Measurements from ENCODE around the gene PPRC1. TPM values are rescaled to one million over a fixed set of nuclear protein-coding genes. Genes with fewer than 3 reads are reported as not detected.
"Not testable (repeated sequence)": the region's sequence is repeated elsewhere in the genome, so short reads cannot be mapped to it uniquely, and the experiment has no call there.

Gene PPRC1
- total and polyA plus RNA-seq, 2 experiments from 2014 or later: 43.2 to 67.5 TPM

DNA sequence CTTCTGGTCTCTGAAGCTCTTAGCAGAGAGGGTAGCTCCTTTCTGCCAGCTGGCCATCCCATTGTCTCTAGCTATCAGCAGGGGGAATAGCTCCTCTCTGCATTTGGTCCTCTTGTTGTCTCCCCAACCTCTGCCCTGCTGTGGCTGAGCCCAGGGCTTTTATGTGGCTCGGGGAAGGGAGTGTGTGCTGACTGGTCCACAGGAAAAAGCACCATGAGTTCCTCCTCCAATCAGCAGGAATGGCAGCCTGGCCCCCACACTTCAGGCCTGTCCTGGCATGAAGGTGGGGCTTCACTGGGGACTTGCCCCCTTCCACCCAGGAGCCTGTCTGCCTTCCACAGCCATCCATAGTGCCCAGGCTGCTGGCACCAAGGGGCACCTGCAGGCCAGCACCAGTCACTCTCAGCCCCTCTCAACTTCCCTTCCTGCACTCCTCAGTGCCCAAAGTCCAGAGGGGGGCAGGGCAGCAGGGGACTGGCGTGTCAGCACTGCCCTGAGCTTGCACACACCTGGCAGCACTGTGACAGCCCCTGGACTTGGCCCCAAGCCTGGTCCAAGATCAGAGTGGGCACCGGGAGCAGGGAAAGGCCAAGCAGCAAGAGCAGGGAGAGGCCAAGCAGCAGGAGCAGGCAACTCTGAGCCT is 55.6 kb downstream of the PPRC1 start:
- Mint-ChIP-seq H3K4me1 (no peaks in the 10 kb centered on the region), H3K27ac (no peak overlapping the region), H3K36me3 (ENCODE audit: low read depth) (peaks cover 10% of the 10 kb centered on the region; the same call in 2 of the 3 replicates), H3K27me3 (ENCODE audit: insufficient read depth, low read depth, poor library complexity) (peaks cover 4% of the 10 kb centered on the region), H3K4me3 (no peak overlapping the region), H3K9me3 (peaks cover 78% of the 10 kb centered on the region)
- no peak for TF ChIP-seq STAT1 (IDR thresholded peaks at IDR 0.05; ENCODE audit: unreplicated experiment)
- TF ChIP-seq, protein P1, sequence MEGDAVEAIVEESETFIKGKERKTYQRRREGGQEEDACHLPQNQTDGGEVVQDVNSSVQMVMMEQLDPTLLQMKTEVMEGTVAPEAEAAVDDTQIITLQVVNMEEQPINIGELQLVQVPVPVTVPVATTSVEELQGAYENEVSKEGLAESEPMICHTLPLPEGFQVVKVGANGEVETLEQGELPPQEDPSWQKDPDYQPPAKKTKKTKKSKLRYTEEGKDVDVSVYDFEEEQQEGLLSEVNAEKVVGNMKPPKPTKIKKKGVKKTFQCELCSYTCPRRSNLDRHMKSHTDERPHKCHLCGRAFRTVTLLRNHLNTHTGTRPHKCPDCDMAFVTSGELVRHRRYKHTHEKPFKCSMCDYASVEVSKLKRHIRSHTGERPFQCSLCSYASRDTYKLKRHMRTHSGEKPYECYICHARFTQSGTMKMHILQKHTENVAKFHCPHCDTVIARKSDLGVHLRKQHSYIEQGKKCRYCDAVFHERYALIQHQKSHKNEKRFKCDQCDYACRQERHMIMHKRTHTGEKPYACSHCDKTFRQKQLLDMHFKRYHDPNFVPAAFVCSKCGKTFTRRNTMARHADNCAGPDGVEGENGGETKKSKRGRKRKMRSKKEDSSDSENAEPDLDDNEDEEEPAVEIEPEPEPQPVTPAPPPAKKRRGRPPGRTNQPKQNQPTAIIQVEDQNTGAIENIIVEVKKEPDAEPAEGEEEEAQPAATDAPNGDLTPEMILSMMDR (conservative IDR thresholded peaks at IDR 0.05; ENCODE audit: low read depth in 2 of 2): no peak
- TF ChIP-seq, protein P2, sequence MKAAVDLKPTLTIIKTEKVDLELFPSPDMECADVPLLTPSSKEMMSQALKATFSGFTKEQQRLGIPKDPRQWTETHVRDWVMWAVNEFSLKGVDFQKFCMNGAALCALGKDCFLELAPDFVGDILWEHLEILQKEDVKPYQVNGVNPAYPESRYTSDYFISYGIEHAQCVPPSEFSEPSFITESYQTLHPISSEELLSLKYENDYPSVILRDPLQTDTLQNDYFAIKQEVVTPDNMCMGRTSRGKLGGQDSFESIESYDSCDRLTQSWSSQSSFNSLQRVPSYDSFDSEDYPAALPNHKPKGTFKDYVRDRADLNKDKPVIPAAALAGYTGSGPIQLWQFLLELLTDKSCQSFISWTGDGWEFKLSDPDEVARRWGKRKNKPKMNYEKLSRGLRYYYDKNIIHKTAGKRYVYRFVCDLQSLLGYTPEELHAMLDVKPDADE (IDR thresholded peaks at IDR 0.05): no peak
- DNase-seq (ENCODE audit: low spot score) (no peak), ATAC-seq (no peak)
- H3K79me2 ChIP-seq (replicated peaks; ENCODE audit: insufficient read depth): no peaks in the 10 kb centered on the region
- no peaks in the 10 kb centered on the region for H3F3A ChIP-seq (replicated peaks; ENCODE audit: low read depth)
- H3K9me2 ChIP-seq (ENCODE audit: insufficient read depth): no peaks in the 10 kb centered on the region
- H3K27ac ChIP-seq (ENCODE audit: low read depth): no peak overlapping the region
- H4K20me1 ChIP-seq (replicated peaks; ENCODE audit: insufficient read depth): no peaks in the 10 kb centered on the region
- no peaks in the 10 kb centered on the region for H3K4me1 ChIP-seq (ENCODE audit: insufficient read depth)
- no peak overlapping the region for H3K4me2 ChIP-seq
- no peaks in the 10 kb centered on the region for H3K27me3 ChIP-seq (ENCODE audit: insufficient read depth)
- H2AFZ ChIP-seq: no peak overlapping the region
- no peak overlapping the region for H3K4me3 ChIP-seq
- H3K36me3 ChIP-seq (ENCODE audit: insufficient read depth): no peaks in the 10 kb centered on the region; the same call in 1 of the 2 replicates

DNA sequence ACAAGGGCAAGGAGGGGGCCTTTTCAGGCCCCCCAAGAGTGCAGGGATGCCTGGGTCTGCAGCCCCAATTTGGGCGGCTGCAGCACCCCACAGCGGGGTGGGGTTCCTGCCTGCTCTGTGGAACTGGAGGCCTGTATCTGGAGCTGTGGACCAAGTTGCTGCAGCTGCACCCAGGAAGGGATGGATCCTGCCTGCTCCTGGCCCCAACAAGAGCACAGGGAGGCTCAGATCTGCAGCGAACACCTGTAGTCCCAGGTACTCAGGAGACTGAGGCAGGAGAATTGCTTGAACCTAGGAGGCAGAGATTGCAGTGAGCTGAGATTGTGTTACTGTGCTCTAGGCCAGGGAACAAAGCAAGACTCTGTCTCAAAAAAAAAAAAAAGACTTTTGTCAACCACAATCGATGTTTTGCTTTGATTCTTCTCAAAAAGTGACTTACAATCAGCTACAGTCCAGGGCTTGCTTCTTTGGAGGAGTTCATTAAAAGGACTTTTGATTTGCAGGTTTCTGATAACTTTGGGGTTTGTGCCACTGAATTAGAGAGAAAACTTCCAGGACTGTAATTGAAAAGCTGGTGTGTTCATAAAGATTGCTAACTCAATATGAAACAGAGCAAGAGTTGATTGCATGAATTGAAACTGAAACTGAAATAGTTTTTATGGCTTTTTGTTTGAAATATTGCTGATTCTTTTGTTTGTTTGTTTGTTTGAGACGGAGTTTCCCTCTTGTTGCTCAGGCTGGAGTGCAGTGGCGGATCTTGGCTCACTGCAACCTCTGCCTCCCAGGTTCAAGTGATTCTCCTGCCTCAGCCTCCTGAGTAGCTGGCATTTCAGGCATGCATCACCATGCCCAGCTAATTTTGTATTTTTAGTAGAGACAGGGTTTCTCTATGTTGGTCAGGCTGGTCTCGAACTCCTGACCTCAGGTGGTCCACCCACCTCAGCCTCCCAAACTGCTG is 56.4 kb downstream of the PPRC1 start:
- not testable (repeated sequence) for H3K36me3 ChIP-seq (ENCODE audit: insufficient read depth); H3K27me3 ChIP-seq (ENCODE audit: insufficient read depth); ATAC-seq; H4K20me1 ChIP-seq (replicated peaks; ENCODE audit: insufficient read depth); H3K4me2 ChIP-seq; H3K4me1 Mint-ChIP-seq; H3F3A ChIP-seq (replicated peaks; ENCODE audit: low read depth); DNase-seq (ENCODE audit: low spot score); H3K36me3 Mint-ChIP-seq (ENCODE audit: low read depth); H3K27ac Mint-ChIP-seq; H2AFZ ChIP-seq; H3K4me3 ChIP-seq; H3K27me3 Mint-ChIP-seq (ENCODE audit: insufficient read depth, low read depth, poor library complexity); H3K4me1 ChIP-seq (ENCODE audit: insufficient read depth); H3K79me2 ChIP-seq (replicated peaks; ENCODE audit: insufficient read depth); H3K9me2 ChIP-seq (ENCODE audit: insufficient read depth); H3K27ac ChIP-seq (ENCODE audit: low read depth); H3K4me3 Mint-ChIP-seq
- peaks cover 73% of the 10 kb centered on the region for H3K9me3 Mint-ChIP-seq

DNA sequence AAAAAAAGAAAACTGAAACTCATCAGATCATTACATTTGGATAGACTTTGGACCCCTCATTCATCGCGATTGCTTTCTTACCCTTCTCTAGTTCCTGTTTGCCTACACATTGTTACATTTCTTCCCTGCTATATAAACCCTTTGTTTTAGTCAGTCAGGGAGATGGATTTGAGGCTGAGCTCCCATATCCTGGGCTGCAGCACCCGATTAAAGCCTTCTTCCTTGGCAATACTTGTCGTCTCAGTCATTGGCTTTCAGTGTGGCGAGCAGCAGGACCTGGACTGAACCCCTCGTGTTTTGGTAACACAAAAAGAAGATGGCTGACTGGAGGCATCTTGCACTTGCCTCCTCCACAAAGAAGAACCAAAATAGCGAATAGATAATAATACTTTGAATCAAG is 59.1 kb downstream of the PPRC1 start:
- H3K36me3 Mint-ChIP-seq (ENCODE audit: low read depth): peaks cover 3% of the 10 kb centered on the region; the same call in 1 of the 3 replicates
- no peak overlapping the region for H3K27ac Mint-ChIP-seq
- DNase-seq (ENCODE audit: low spot score): no peak
- TF ChIP-seq STAT1 (IDR thresholded peaks at IDR 0.05; ENCODE audit: unreplicated experiment) (no peak), ZNF331 (CRISPR knock-in tag; IDR thresholded peaks at IDR 0.05; ENCODE audit: low read depth) (no peak), EZH2phosphoT487 (IDR thresholded peaks at IDR 0.05; ENCODE audit: unreplicated experiment) (no peak), ZNF114 (CRISPR knock-in tag; IDR thresholded peaks at IDR 0.05) (no peak), NANOG (IDR thresholded peaks at IDR 0.05; ENCODE audit: borderline replicate concordance) (no peak), CREB1 (CRISPR knock-in tag; IDR thresholded peaks at IDR 0.05; ENCODE audit: low read depth) (no peak)
- TF ChIP-seq, protein P2 (IDR thresholded peaks at IDR 0.05): no peak
- TF ChIP-seq, protein P1 (conservative IDR thresholded peaks at IDR 0.05; ENCODE audit: low read depth in 2 of 2): no peak

More for the DNA sequence above, 59.1 kb downstream of the PPRC1 start:
- H3K4me1 ChIP-seq (ENCODE audit: insufficient read depth): no peaks in the 10 kb centered on the region
- H3K4me2 ChIP-seq: no peak overlapping the region
- Mint-ChIP-seq H3K27me3 (ENCODE audit: insufficient read depth, low read depth, poor library complexity) (no peaks in the 10 kb centered on the region), H3K4me3 (no peak overlapping the region), H3K4me1 (no peaks in the 10 kb centered on the region), H3K9me3 (peaks cover 60% of the 10 kb centered on the region)
- H2AFZ ChIP-seq: no peak overlapping the region
- H3K27ac ChIP-seq (ENCODE audit: low read depth): no peak overlapping the region
- no peak for ATAC-seq
- no peaks in the 10 kb centered on the region for H4K20me1 ChIP-seq (replicated peaks; ENCODE audit: insufficient read depth)
- H3K27me3 ChIP-seq (ENCODE audit: insufficient read depth): no peaks in the 10 kb centered on the region
- no peak overlapping the region for H3K4me3 ChIP-seq
- no peaks in the 10 kb centered on the region for H3K79me2 ChIP-seq (replicated peaks; ENCODE audit: insufficient read depth)
- H3K9me2 ChIP-seq (ENCODE audit: insufficient read depth): no peaks in the 10 kb centered on the region
- no peaks in the 10 kb centered on the region for H3F3A ChIP-seq (replicated peaks; ENCODE audit: low read depth)
- H3K36me3 ChIP-seq (ENCODE audit: insufficient read depth): no peaks in the 10 kb centered on the region; the same call in 1 of the 2 replicates
